ENCODE measurements around the gene ANXA7. TPM values are rescaled to one million over a fixed set of nuclear protein-coding genes. Genes with fewer than 3 reads are reported as not detected.

Gene ANXA7
- polyA plus RNA-seq, 3 donors, result 84.6 to 199 (median 173) TPM

GRCh38 chr10:73364964-73365363 lies 48.9 kb downstream of the ANXA7 start:
- H3K27ac Mint-ChIP-seq, result no peak overlapping the region
- peaks cover 0 to 2% (median 0%) of the 10 kb centered on the region in 7 donors for H3K9me3 Mint-ChIP-seq

GRCh38 chr10:73359492-73359891 lies 54.4 kb downstream of the ANXA7 start:
- H2AFZ ChIP-seq (ENCODE audit: insufficient read depth, low read depth, low read length, poor library complexity, severe bottlenecking), result peak overlapping the region; percentile 96

More at GRCh38 chr10:73364964-73365363, 48.9 kb downstream of the ANXA7 start:
- H4K20me1 ChIP-seq (ENCODE audit: insufficient read depth, low read length), result no peaks in the 10 kb centered on the region
- TF ChIP-seq CTCF (IDR thresholded peaks at IDR 0.05), result no peak
- H3K36me3 ChIP-seq (replicated peaks in 1 of 2; ENCODE audit: control insufficient read depth in 1 of 2, insufficient read depth in 2 of 2, low read length in 2 of 2), result peaks cover 19 to 58% of the 10 kb centered on the region in 2 donors
- no peak overlapping the region for H3K9ac ChIP-seq (ENCODE audit: insufficient read depth, low read length, poor library complexity, severe bottlenecking)
- H3K4me1 ChIP-seq (ENCODE audit: control insufficient read depth in 1 of 2, insufficient read depth in 2 of 2, low read length in 2 of 2), result peaks cover 0 to 8% of the 10 kb centered on the region in 2 donors
- Mint-ChIP-seq H3K27me3 (ENCODE audit: low read depth in 3 of 3) (peaks cover 0 to 1% (median 0%) of the 10 kb centered on the region in 3 donors), H3K4me1 (peaks cover 9% of the 10 kb centered on the region), H3K4me3 (no peak overlapping the region), H3K36me3 (peaks cover 39 to 53% of the 10 kb centered on the region in 2 donors)
- no peak overlapping the region for H3K4me2 ChIP-seq (replicated peaks; ENCODE audit: extremely low read depth, low read length, poor library complexity, severe bottlenecking)
- H2AFZ ChIP-seq (ENCODE audit: insufficient read depth, low read depth, low read length, poor library complexity, severe bottlenecking), result no peak overlapping the region
- H3K27ac ChIP-seq (ENCODE audit: low read depth in 1 of 2, low read length in 2 of 2), result no peak overlapping the region
- 100% methylated on average over 1 of the region's 3 CpGs for WGBS (ENCODE audit: insufficient coverage)
- intact Hi-C loops (cut with micrococcal nuclease), result no loop called here
- no peak for DNase-seq
- no peaks in the 10 kb centered on the region for H3K27me3 ChIP-seq (ENCODE audit: control insufficient read depth in 2 of 2, insufficient read depth in 2 of 2, low read length in 2 of 2)
- no peaks in the 10 kb centered on the region for H3K79me2 ChIP-seq (ENCODE audit: insufficient read depth, low read length)
- H3K4me3 ChIP-seq (replicated peaks in 1 of 3; ENCODE audit: low read depth in 2 of 3, low read length in 3 of 3), result no peak overlapping the region
- H3K9me3 ChIP-seq (replicated peaks in 1 of 2; ENCODE audit: control insufficient read depth in 1 of 2, insufficient read depth in 1 of 2, low read length in 2 of 2), result no peaks in the 10 kb centered on the region

More at GRCh38 chr10:73359492-73359891, 54.4 kb downstream of the ANXA7 start:
- Mint-ChIP-seq H3K9me3 (no peaks in the 10 kb centered on the region), H3K27ac (no peak overlapping the region), H3K4me3 (no peak overlapping the region), H3K36me3 (peaks cover 3% of the 10 kb centered on the region in 2 donors), H3K4me1 (peaks cover 27% of the 10 kb centered on the region), H3K27me3 (ENCODE audit: low read depth in 3 of 3) (peaks cover 10 to 19% (median 15%) of the 10 kb centered on the region in 3 donors)
- no peak overlapping the region for H3K27ac ChIP-seq (ENCODE audit: low read depth in 1 of 2, low read length in 2 of 2)
- no peak overlapping the region for H3K9ac ChIP-seq (ENCODE audit: insufficient read depth, low read length, poor library complexity, severe bottlenecking)
- H3K9me3 ChIP-seq (replicated peaks in 1 of 2; ENCODE audit: control insufficient read depth in 1 of 2, insufficient read depth in 1 of 2, low read length in 2 of 2), result no peaks in the 10 kb centered on the region
- peaks cover 2 to 5% of the 10 kb centered on the region in 2 donors for H3K27me3 ChIP-seq (ENCODE audit: control insufficient read depth in 2 of 2, insufficient read depth in 2 of 2, low read length in 2 of 2)
- DNase-seq, result peak in 2 of 3 donors; percentile 8 to 18
- no peak overlapping the region for H3K4me2 ChIP-seq (replicated peaks; ENCODE audit: extremely low read depth, low read length, poor library complexity, severe bottlenecking)
- H3K4me1 ChIP-seq (ENCODE audit: control insufficient read depth in 1 of 2, insufficient read depth in 2 of 2, low read length in 2 of 2), result peaks cover 11 to 23% of the 10 kb centered on the region in 2 donors
- H3K4me3 ChIP-seq (replicated peaks in 1 of 3; ENCODE audit: low read depth in 2 of 3, low read length in 3 of 3), result peak overlapping the region in 1 of 3 experiments; percentile 77
- intact Hi-C loops (cut with micrococcal nuclease), result loop anchor here in 1 of 2 donors (10.0 kb wide), 1 partner anchor 115 kb away; the partner anchor contains the start of gene DNAJC9
- TF ChIP-seq CTCF (IDR thresholded peaks at IDR 0.05), result no peak
- 100% methylated on average over 3 of the region's 8 CpGs for WGBS (ENCODE audit: insufficient coverage)
- peaks cover 0 to 4% of the 10 kb centered on the region in 2 donors for H3K36me3 ChIP-seq (replicated peaks in 1 of 2; ENCODE audit: control insufficient read depth in 1 of 2, insufficient read depth in 2 of 2, low read length in 2 of 2)
- no peaks in the 10 kb centered on the region for H4K20me1 ChIP-seq (ENCODE audit: insufficient read depth, low read length)
- H3K79me2 ChIP-seq (ENCODE audit: insufficient read depth, low read length), result no peaks in the 10 kb centered on the region

Data from CD14-positive monocyte (primary cell).